Pancreas (tissue), 10 donors: Measurements from ENCODE around the gene NCAM2. TPM values are rescaled to one million over a fixed set of nuclear protein-coding genes. Genes with fewer than 3 reads are reported as not detected.

Source experiments
- ATAC-seq, 4 donors: fragments of 200-7000 bp; cut with Tn5 transposase; one replicate each; pipeline versions ENCODE4 v1.8.0 to v1.9.1; 2020; ENCODE audit warnings: mild to moderate bottlenecking in 4 of 4, moderate library complexity in 4 of 4
- DNase-seq, 6 donors: peaks; one replicate each; pipeline ENCODE4 v3.0.0-alpha.2; 2020
- FAIRE-seq: peaks from 2 replicates; lab custom pipeline; 2012; peaks lifted over from hg19 to GRCh38; lab: Jason Lieb, UNC
- H3K27ac ChIP-seq, 4 donors: fragments of 200-600 bp; sonication (generic); 1 replicate in 3 of 4; 2 replicates in 1 of 4; pipeline versions ENCODE4 v1.5.0 to v1.8.0; 2020
- H3K27me3 ChIP-seq, 4 donors: fragments of 200-600 bp; one replicate each; pipeline ENCODE4 v1.8.0; 2021
- H3K36me3 ChIP-seq, 3 donors: fragments of 200-600 bp; sonication (generic) in 1 of 3; one replicate each; pipeline versions ENCODE4 v1.5.0 to v1.8.0; 2020 to 2021
- H3K4me1 ChIP-seq, 3 donors: fragments of 200-600 bp; one replicate each; pipeline ENCODE4 v1.8.0; 2021
- H3K4me3 ChIP-seq, 4 donors: fragments of 200-600 bp; sonication (generic) in 2 of 4; one replicate each; pipeline versions ENCODE4 v1.5.0 to v1.8.0; 2020 to 2021
- H3K9me3 ChIP-seq, 4 donors: fragments of 200-600 bp; one replicate each; pipeline ENCODE4 v1.8.0; 2021
- WGBS, 2 donors: extraction: QIAGEN DNeasy Blood & Tissue Kit; methylation state at CpG; one replicate each; pipeline ENCODE4 v1.1.7; 2013; 5-methylcytosine and 5-hydroxymethylcytosine counted together
- intact Hi-C, 3 donors: fragments of 100-400 bp; cut with DNase I; formaldehyde crosslinking; loops; one replicate each; pipeline versions ENCODE4 v1.11.1 to v1.14.2; 2022
- polyA plus RNA-seq, 2 donors: library from polyadenylated mRNA; stranded (reverse); fragments of 200-250 nt; gene quantifications; one replicate each; pipeline ENCODE4 v1.2.3, GENCODE V29; 2013
- total RNA-seq, 6 donors: library from RNA; stranded (reverse); fragmentation: NEBNext Ultra II Directional in 4 of 6; extraction: Animal tissue kit (Norgen Biotek cat#: 25700) in 4 of 6; gene quantifications; one replicate each; pipeline versions ENCODE4 v1.2.1 to v1.2.4, GENCODE V29; 2021 to 2023
- TF ChIP-seq, protein P1 (sequence below), 4 donors: fragments of 200-600 bp; sonication (generic) in 3 of 4; IDR thresholded peaks; one replicate each; pipeline versions ENCODE4 v1.5.0 to v1.8.0; 2021; ENCODE audit warnings: antibody characterized with exemption in 4 of 4
- donor health status: healthy with polysubstance abuse.
- donor health status: DM: no; HTN: no; CAD: no; lungs with moderate emphysema.
- donor health status: DM: no; HTN: no; CAD: no.
- donor health status: control.
- donor health status: control.
- donor health status: Bipolar disorder and iron deficiency.
- donor health status: DM: yes; HTN: yes; CAD: no.
- donor health status: DM: no; HTN: no; CAD: no.
- donor health status: DM: no; HTN: no; CAD: no.
- donor health status: DM: yes; HTN: yes; CAD: no.

Gene NCAM2
- total and polyA plus RNA-seq, 8 donors: under 0.01 to 1.0 (median 0.27) TPM

GRCh38 chr21:21460979-21461378 lies 462.8 kb downstream of the NCAM2 start:
- intact Hi-C loops: no loop called here
- TF ChIP-seq, protein P1, sequence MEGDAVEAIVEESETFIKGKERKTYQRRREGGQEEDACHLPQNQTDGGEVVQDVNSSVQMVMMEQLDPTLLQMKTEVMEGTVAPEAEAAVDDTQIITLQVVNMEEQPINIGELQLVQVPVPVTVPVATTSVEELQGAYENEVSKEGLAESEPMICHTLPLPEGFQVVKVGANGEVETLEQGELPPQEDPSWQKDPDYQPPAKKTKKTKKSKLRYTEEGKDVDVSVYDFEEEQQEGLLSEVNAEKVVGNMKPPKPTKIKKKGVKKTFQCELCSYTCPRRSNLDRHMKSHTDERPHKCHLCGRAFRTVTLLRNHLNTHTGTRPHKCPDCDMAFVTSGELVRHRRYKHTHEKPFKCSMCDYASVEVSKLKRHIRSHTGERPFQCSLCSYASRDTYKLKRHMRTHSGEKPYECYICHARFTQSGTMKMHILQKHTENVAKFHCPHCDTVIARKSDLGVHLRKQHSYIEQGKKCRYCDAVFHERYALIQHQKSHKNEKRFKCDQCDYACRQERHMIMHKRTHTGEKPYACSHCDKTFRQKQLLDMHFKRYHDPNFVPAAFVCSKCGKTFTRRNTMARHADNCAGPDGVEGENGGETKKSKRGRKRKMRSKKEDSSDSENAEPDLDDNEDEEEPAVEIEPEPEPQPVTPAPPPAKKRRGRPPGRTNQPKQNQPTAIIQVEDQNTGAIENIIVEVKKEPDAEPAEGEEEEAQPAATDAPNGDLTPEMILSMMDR (IDR thresholded peaks at IDR 0.05): no peak
- WGBS, 2 donors: 51 to 71% methylated on average over 5 of the region's 5 CpGs
- H3K9me3 ChIP-seq: no peaks in the 10 kb centered on the region
- no peaks in the 10 kb centered on the region for H3K4me1 ChIP-seq
- DNase-seq (no peak), ATAC-seq (no peak), FAIRE-seq (no peak)
- H3K27me3 ChIP-seq: no peaks in the 10 kb centered on the region
- H3K4me3 ChIP-seq: no peak overlapping the region
- no peaks in the 10 kb centered on the region for H3K36me3 ChIP-seq
- H3K27ac ChIP-seq: no peak overlapping the region

DNA sequence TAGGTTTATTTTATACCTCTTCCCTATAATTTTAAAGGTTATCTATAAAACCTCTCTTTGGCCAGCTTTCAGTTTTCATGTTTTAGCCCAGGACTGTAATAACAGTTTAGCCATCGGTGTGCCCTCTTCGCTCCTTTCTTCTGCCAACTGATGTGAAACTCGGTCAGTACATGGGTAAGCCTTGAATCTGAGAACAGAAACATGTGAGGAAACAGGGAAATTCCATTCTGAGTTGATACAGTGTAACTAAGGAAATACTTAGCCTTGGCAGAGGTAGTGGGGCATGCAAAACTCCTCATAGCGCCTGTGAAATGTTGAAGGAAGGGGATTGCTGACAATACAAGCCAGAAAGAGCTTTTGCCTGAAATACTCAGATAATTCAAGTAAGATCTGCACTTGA lies 465.2 kb downstream of the NCAM2 start:
- H3K27ac ChIP-seq: no peak overlapping the region
- DNase-seq (no peak), FAIRE-seq (no peak), ATAC-seq (no peak)
- H3K4me1 ChIP-seq: no peaks in the 10 kb centered on the region
- H3K9me3 ChIP-seq: no peaks in the 10 kb centered on the region
- WGBS, 2 donors: 36 to 57% methylated on average over 4 of the region's 4 CpGs
- TF ChIP-seq, protein P1 (IDR thresholded peaks at IDR 0.05): no peak
- intact Hi-C loops: no loop called here
- H3K27me3 ChIP-seq: no peaks in the 10 kb centered on the region
- no peaks in the 10 kb centered on the region for H3K36me3 ChIP-seq
- H3K4me3 ChIP-seq: no peak overlapping the region

DNA sequence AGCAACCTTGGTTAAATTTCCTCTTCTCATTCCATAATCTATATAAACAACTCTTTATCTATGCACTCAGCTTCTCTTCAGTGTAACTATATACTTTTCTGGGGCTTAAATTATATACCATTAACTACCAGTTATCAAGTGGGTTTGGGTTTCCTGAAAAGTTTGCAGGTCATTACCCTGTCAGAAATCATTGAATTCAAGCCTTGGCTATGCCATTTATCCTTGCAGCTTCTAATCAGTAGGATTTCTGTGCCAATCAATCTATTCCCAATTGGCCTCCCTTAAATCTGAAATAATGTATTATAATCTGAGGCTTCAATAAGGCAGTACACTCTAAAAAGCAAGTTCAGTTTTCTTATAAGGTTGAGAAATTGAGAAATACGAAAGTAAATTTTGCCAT lies 466.5 kb downstream of the NCAM2 start:
- no peak for DNase-seq
- no peaks in the 10 kb centered on the region for H3K9me3 ChIP-seq
- ATAC-seq: no peak
- 50 to 67% methylated on average over 1 of the region's 1 CpG for WGBS, 2 donors
- no peaks in the 10 kb centered on the region for H3K27me3 ChIP-seq
- no peaks in the 10 kb centered on the region for H3K4me1 ChIP-seq
- no peak overlapping the region for H3K27ac ChIP-seq
- no peak for FAIRE-seq
- intact Hi-C loops: no loop called here
- no peak overlapping the region for H3K4me3 ChIP-seq
- TF ChIP-seq, protein P1 (IDR thresholded peaks at IDR 0.05): no peak
- no peaks in the 10 kb centered on the region for H3K36me3 ChIP-seq

GRCh38 chr21:21466752-21467151 lies 468.5 kb downstream of the NCAM2 start:
- intact Hi-C loops: no loop called here
- Histone ChIP-seq H3K9me3 (no peaks in the 10 kb centered on the region), H3K4me3 (no peak overlapping the region), H3K4me1 (no peaks in the 10 kb centered on the region), H3K27ac (no peak overlapping the region), H3K36me3 (no peaks in the 10 kb centered on the region), H3K27me3 (no peaks in the 10 kb centered on the region)
- no peak for FAIRE-seq
- WGBS, 2 donors: 68 to 73% methylated on average over 1 of the region's 1 CpG
- ATAC-seq: no peak
- no peak for DNase-seq
- TF ChIP-seq, protein P1 (IDR thresholded peaks at IDR 0.05): no peak

DNA sequence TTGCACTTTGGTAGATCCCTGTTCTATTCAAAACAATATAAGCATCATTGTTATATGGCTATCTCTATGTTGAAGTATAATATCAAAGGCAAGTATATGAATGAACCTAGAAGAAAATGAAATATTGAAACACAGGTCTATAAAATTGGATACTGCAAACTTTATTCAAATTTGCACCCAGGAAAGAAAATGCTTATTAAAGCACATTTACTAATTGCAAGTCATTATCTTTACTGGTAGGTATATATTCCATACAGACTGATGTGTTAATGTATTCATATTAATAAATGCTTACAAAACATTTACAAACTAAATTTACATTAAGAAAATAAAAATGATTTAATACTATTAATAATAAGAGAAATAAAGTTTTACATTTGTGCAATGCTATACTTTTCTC lies 469.8 kb downstream of the NCAM2 start:
- TF ChIP-seq, protein P1 (IDR thresholded peaks at IDR 0.05): no peak
- Histone ChIP-seq H3K4me3 (no peak overlapping the region), H3K9me3 (no peaks in the 10 kb centered on the region), H3K27me3 (no peaks in the 10 kb centered on the region), H3K4me1 (no peaks in the 10 kb centered on the region), H3K27ac (no peak overlapping the region), H3K36me3 (no peaks in the 10 kb centered on the region)
- no peak for FAIRE-seq
- ATAC-seq: no peak
- no peak for DNase-seq
- intact Hi-C loops: no loop called here
